ENCODE measurements around the gene POLD3. TPM values are rescaled to one million over a fixed set of nuclear protein-coding genes. Genes with fewer than 3 reads are reported as not detected.

Gene POLD3
- polyA plus RNA-seq, 2 of the 4 experiments (the other 2 are of a cell fraction) = 20.7 to 36.3 TPM

DNA sequence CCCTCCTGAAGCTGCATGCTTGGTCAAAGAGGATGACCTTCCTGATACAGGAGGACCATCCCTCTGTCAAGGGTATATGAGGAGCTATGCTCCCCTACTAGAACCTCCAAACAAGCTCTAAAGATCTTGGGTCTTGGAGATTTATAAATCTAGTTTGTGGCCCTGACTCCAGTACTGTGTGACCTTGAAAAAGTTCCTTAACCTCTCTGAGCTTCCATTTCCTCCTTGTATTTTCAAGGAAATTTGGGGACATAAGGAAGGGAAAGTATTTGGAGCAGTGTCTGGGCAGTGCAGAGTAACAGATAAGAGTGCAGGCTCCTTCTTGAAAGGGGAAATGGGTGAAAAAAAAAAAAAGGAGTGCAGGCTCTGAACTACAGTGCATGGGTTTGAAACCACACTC is 93.0 kb downstream of the POLD3 start:
- no peak for DNase-seq (ENCODE audit: low read depth in 1 of 2, low spot score in 1 of 2)
- ATAC-seq = no peak
- CTCF ChIA-PET = interaction anchor here (0.7 to 20.4 kb wide), 5 partner anchors 9 to 55 kb away, joined by 3 to 281 read pairs (median 9); no protein-coding TSS in a partner anchor
- H3K4me1 ChIP-seq = peaks cover 47% of the 10 kb centered on the region
- no peaks in the 10 kb centered on the region for H3K9me3 ChIP-seq
- peak; percentile 58 for TF ChIP-seq ZFP36 (IDR thresholded peaks at IDR 0.05; ENCODE audit: borderline replicate concordance, partially characterized antibody)
- TF ChIP-seq JUNB (IDR thresholded peaks at IDR 0.05) = no peak
- no peak for FAIRE-seq
- POLR2A ChIA-PET = no interaction called here
- H3K4me2 ChIP-seq = no peak overlapping the region
- no peak overlapping the region for H3K4me3 ChIP-seq
- H3K27ac ChIP-seq = peak overlapping the region in 1 of 2 experiments; percentile 88; a peak in 3 of 6 replicates

- peaks cover 46% of the 10 kb centered on the region for H3K4me1 ChIP-seq
- CTCF ChIA-PET = interaction anchor here (0.9 to 20.4 kb wide), 5 partner anchors 9 to 54 kb away, joined by 3 to 281 read pairs (median 6); no protein-coding TSS in a partner anchor
- no peak overlapping the region for H3K4me2 ChIP-seq
- WGBS (ENCODE audit: missing lambda C conversion rate) = 86% methylated on average over 3 of the region's 3 CpGs
- POLR2A ChIA-PET = no interaction called here
- TF ChIP-seq PHF8 (IDR thresholded peaks at IDR 0.05; ENCODE audit: borderline replicate concordance, low read depth) (no peak), MAFK (IDR thresholded peaks at IDR 0.05; ENCODE audit: partially characterized antibody) (peak; percentile 63), POLR2AphosphoS2 (conservative IDR thresholded peaks at IDR 0.05; ENCODE audit: low read length) (no peak), MYC (IDR thresholded peaks at IDR 0.05; ENCODE audit: borderline replicate concordance, low read length) (no peak)
- DNase-seq (ENCODE audit: low read depth in 1 of 2, low spot score in 1 of 2) = no peak
- no peaks in the 10 kb centered on the region for H3K9me3 ChIP-seq
- peak overlapping the region in 1 of 2 experiments; percentile 88; a peak in 4 of 6 replicates for H3K27ac ChIP-seq
- no peak overlapping the region for H3K4me3 ChIP-seq
- no peak for FAIRE-seq
- ATAC-seq = no peak
Observed at GRCh38 chr11:74685905-74686304, 93.5 kb downstream of the POLD3 start.

DNA sequence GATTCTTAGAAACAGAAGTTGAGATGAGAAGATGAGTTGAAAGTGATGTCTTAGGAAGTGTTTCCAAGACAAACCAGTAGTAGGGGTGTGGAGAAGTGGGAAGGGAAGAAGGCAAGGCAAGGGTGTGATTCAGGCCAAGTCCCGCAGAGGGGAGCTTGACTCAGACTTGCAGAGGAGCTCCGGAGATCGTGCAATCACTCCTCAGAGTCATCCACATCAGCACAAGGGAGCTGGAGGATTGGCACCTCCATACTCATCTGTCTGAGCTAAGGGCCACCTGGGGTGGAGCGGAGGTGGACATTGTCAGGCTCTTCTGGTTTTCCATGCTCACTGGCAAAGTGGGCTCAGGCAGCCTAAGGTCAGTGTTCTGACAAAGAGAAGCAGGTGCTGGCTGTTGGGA is 94.4 kb downstream of the POLD3 start:
- H3K4me1 ChIP-seq = peaks cover 37% of the 10 kb centered on the region
- no peaks in the 10 kb centered on the region for H3K9me3 ChIP-seq
- FAIRE-seq = no peak
- TF ChIP-seq ZC3H11A (IDR thresholded peaks at IDR 0.05) = no peak
- TF ChIP-seq SREBF2 (IDR thresholded peaks at IDR 0.05) = no peak
- no peak for TF ChIP-seq BCL3 (IDR thresholded peaks at IDR 0.05)
- TF ChIP-seq, protein P1, sequence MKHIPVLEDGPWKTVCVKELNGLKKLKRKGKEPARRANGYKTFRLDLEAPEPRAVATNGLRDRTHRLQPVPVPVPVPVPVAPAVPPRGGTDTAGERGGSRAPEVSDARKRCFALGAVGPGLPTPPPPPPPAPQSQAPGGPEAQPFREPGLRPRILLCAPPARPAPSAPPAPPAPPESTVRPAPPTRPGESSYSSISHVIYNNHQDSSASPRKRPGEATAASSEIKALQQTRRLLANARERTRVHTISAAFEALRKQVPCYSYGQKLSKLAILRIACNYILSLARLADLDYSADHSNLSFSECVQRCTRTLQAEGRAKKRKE (CRISPR knock-in tag; IDR thresholded peaks at IDR 0.05; ENCODE audit: low read depth) = no peak
- no peak for TF ChIP-seq JUNB (IDR thresholded peaks at IDR 0.05)
- no peak for TF ChIP-seq HEYL (CRISPR knock-in tag; IDR thresholded peaks at IDR 0.05)
- TF ChIP-seq HOXB13 (CRISPR knock-in tag; IDR thresholded peaks at IDR 0.05; ENCODE audit: low read depth) = no peak
- no peak for TF ChIP-seq MAFK (IDR thresholded peaks at IDR 0.05; ENCODE audit: partially characterized antibody)
- TF ChIP-seq, protein P2, sequence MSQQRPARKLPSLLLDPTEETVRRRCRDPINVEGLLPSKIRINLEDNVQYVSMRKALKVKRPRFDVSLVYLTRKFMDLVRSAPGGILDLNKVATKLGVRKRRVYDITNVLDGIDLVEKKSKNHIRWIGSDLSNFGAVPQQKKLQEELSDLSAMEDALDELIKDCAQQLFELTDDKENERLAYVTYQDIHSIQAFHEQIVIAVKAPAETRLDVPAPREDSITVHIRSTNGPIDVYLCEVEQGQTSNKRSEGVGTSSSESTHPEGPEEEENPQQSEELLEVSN (IDR thresholded peaks at IDR 0.05; ENCODE audit: borderline replicate concordance, low read depth) = no peak
- no peak for TF ChIP-seq EP300 (IDR thresholded peaks at IDR 0.05)
- no peak for TF ChIP-seq MYC (IDR thresholded peaks at IDR 0.05; ENCODE audit: borderline replicate concordance, low read length)
- TF ChIP-seq RNF2 (IDR thresholded peaks at IDR 0.05; ENCODE audit: borderline replicate concordance, low read depth) = no peak
- ATAC-seq = peak; percentile 46 to 49; a peak in 4 of 6 replicates
- H3K27ac ChIP-seq = peak overlapping the region; percentile 41 to 88; a peak in 5 of 6 replicates
- H3K4me2 ChIP-seq = no peak overlapping the region
- ChIA-PET POLR2A (interaction anchor here (1.4 kb wide), 1 partner anchor 13 kb away, joined by 3 read pairs; no protein-coding TSS in a partner anchor), CTCF (interaction anchor here (0.9 to 20.4 kb wide), 7 partner anchors 9 to 40 kb away, joined by 3 to 281 read pairs (median 4); no protein-coding TSS in a partner anchor)
- 69% methylated on average over 4 of the region's 4 CpGs for WGBS (ENCODE audit: missing lambda C conversion rate)
- DNase-seq (ENCODE audit: low read depth in 1 of 2, low spot score in 1 of 2) = no peak
- no peak overlapping the region for H3K4me3 ChIP-seq

Measured in A549 (cell line).